GM10266 (cell line): ENCODE measurements around the gene TAF3.

ENCODE experiments used
- DNase-seq: peaks from one replicate; pipeline ENCODE4 v3.0.0; 2012; ENCODE audit errors: extremely low spot score
- TF ChIP-seq, protein P1 (sequence below): IDR thresholded peaks from 2 replicates; pipeline ENCODE4 v1.5.1; 2012; ENCODE audit warnings: mild to moderate bottlenecking, low read depth; ENCODE audit not compliant: control insufficient read depth, insufficient read depth; ENCODE audit errors: missing control alignments

The TAF3 gene

GRCh38 chr10:7833210-7833609 lies 14.9 kb downstream of the TAF3 start:
- DNase-seq, result no peak
- TF ChIP-seq, protein P1, sequence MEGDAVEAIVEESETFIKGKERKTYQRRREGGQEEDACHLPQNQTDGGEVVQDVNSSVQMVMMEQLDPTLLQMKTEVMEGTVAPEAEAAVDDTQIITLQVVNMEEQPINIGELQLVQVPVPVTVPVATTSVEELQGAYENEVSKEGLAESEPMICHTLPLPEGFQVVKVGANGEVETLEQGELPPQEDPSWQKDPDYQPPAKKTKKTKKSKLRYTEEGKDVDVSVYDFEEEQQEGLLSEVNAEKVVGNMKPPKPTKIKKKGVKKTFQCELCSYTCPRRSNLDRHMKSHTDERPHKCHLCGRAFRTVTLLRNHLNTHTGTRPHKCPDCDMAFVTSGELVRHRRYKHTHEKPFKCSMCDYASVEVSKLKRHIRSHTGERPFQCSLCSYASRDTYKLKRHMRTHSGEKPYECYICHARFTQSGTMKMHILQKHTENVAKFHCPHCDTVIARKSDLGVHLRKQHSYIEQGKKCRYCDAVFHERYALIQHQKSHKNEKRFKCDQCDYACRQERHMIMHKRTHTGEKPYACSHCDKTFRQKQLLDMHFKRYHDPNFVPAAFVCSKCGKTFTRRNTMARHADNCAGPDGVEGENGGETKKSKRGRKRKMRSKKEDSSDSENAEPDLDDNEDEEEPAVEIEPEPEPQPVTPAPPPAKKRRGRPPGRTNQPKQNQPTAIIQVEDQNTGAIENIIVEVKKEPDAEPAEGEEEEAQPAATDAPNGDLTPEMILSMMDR, result no peak

- DNase-seq, result no peak
- TF ChIP-seq, protein P1, result no peak
Observed at GRCh38 chr10:7834262-7834661, 16.0 kb downstream of the TAF3 start.

- TF ChIP-seq, protein P1, result no peak
- DNase-seq, result no peak
Observed at GRCh38 chr10:7836571-7836970, 18.3 kb downstream of the TAF3 start.

DNA sequence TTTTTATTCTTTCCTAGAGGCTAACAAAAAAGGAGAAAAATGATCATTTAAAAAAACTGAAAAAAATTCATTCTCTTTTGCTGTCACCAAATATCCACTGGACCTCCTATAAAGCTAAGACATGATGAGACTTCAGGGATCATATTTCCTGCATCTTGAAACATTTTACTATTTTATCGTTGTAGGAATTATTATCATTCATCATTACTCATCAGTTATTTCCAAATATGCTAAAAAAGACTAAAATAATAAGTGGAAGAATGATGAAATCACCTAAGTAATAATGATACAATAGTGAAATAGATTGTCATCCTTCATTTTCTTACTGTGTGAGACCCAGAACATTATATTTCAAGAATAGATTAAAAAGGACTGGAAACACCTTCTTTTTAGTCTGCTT lies 28.3 kb downstream of the TAF3 start:
- no peak for DNase-seq
- TF ChIP-seq, protein P1, result no peak

GRCh38 chr10:7853226-7853842 lies 35.0 kb downstream of the TAF3 start:
- DNase-seq, result no peak
- TF ChIP-seq, protein P1, result no peak

DNA sequence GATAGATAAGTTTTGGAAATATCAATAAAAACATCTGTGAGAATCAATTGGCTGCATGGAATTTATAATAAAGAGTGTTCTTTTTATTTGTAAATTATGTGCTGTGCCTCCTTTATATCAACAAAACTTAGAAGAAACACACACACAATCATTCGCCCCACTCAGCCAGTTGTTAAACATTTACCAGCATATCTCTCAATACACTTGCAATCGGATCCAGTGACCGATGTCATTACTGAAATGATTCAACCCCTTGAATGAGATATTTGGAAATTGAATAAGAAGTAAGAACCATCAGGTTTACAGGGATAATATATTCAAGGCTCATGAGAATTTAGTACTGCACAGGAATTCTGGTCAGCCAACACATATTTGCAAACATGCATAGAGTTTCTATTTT lies 35.6 kb downstream of the TAF3 start:
- TF ChIP-seq, protein P1, result no peak
- DNase-seq, result no peak

GRCh38 chr10:7855205-7855604 lies 36.9 kb downstream of the TAF3 start:
- TF ChIP-seq, protein P1, result no peak
- DNase-seq, result no peak
